ENCODE results near the gene GRM8.

Gene GRM8

GRCh38 chr7:127041689-127042452, 210.9 kb downstream of the GRM8 start:
- 100% methylated on average over 2 of the region's 7 CpGs for WGBS (ENCODE audit: insufficient coverage, insufficient read length)
- H3K4me3 ChIP-seq (ENCODE audit: low read length), result no peak overlapping the region
- no peaks in the 10 kb centered on the region for H3K9me3 ChIP-seq (ENCODE audit: control insufficient read depth, insufficient read depth, low read length)

DNA sequence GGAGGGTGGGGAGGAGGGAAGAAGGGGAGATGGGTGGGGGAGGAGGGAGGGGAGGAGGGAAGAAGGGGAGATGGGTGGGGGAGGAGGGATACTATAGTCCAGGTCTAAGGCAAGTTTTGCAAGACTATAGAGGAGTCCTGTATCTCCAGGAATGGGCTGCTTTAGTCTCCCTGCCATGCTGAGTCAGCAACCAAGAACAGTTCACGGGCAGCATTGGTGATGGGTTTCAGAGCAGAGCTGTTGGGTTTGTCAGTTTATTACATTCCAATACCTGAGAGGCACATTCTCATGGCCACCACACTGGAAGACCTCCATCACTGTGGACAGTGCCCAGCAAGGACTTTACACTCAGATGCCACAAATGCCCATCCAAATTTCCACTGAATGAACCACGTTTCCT, 212.7 kb downstream of the GRM8 start:
- Histone ChIP-seq H3K36me3 (ENCODE audit: control insufficient read depth, insufficient read depth, low read length) (no peaks in the 10 kb centered on the region), H3K4me3 (ENCODE audit: low read length) (no peak overlapping the region), H3K27ac (ENCODE audit: low read length) (no peak overlapping the region), H3K9me3 (ENCODE audit: control insufficient read depth, insufficient read depth, low read length) (no peaks in the 10 kb centered on the region), H3K4me1 (ENCODE audit: control insufficient read depth, insufficient read depth, low read length) (no peaks in the 10 kb centered on the region; the same call in 1 of the 2 replicates), H3K27me3 (ENCODE audit: control insufficient read depth, insufficient read depth, low read length) (no peaks in the 10 kb centered on the region)
- no peak for DNase-seq (ENCODE audit: low read depth, low spot score)
- WGBS (ENCODE audit: insufficient coverage, insufficient read length), result no CpG with 5 or more reads among the region's 2 CpGs

More at GRCh38 chr7:127041689-127042452, 210.9 kb downstream of the GRM8 start:
- no peak for DNase-seq (ENCODE audit: low read depth, low spot score)
- no peaks in the 10 kb centered on the region; the same call in 1 of the 2 replicates for H3K4me1 ChIP-seq (ENCODE audit: control insufficient read depth, insufficient read depth, low read length)
- no peaks in the 10 kb centered on the region for H3K36me3 ChIP-seq (ENCODE audit: control insufficient read depth, insufficient read depth, low read length)
- H3K27me3 ChIP-seq (ENCODE audit: control insufficient read depth, insufficient read depth, low read length), result no peaks in the 10 kb centered on the region
- no peak overlapping the region for H3K27ac ChIP-seq (ENCODE audit: low read length)

DNA sequence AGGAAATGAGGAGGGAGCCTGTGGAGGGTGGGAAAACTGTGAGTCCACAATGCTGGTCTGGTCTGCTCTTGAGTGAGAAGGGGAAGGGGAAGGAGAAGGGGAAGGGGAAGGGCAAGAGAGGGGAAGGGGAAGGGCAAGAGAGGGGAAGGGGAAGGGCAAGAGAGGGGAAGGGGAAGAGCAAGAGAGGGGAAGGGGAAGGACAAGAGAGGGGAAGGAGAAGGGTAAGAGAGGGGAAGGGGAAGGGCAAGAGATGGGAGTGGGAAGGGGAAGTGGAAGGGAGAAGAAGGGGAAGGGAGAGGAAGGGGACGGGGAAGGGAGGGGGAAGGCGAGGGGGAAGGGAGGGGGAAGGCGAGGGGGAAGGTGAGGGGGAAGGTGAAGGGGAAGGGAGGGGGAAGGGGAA, 213.2 kb downstream of the GRM8 start:
- no CpG with 5 or more reads among the region's 3 CpGs for WGBS (ENCODE audit: insufficient coverage, insufficient read length)

DNA sequence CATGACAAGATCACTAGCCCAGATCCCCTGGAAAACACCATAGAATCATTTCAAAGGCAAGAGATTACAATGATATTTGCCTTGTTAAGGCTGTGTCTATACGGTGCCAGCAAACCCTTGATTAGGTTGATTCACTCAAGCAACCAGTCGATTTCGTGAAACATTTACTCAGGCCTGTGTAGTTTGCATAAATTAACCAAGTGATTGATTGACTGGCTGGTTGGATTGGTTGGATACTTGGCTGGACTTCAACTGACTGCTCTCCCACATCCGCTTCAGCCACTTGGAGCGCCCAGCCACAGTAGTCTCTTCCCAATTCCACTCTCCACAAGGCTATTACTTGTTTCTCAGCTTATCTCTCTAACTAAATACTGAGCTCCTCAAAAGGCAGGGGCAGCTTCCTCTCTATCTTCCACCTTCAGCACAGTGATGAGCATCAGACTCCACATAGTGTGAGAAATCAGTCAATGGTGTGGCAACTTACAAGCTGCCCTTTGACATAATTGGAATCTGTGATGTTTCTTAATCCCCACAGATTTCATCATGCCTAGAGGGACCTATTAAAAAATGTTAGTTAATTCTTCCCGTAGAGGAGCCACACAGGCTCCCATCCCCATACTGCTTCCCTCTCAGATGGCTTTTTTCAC, 217.4 kb downstream of the GRM8 start:
- no CpG with 5 or more reads among the region's 6 CpGs for WGBS (ENCODE audit: insufficient coverage, insufficient read length)
- Histone ChIP-seq H3K27me3 (ENCODE audit: control insufficient read depth, insufficient read depth, low read length) (no peaks in the 10 kb centered on the region), H3K4me3 (ENCODE audit: low read length) (no peak overlapping the region), H3K9me3 (ENCODE audit: control insufficient read depth, insufficient read depth, low read length) (no peaks in the 10 kb centered on the region), H3K36me3 (ENCODE audit: control insufficient read depth, insufficient read depth, low read length) (no peaks in the 10 kb centered on the region), H3K4me1 (ENCODE audit: control insufficient read depth, insufficient read depth, low read length) (no peaks in the 10 kb centered on the region; the same call in 1 of the 2 replicates), H3K27ac (ENCODE audit: low read length) (no peak overlapping the region)
- DNase-seq (ENCODE audit: low read depth, low spot score), result no peak

More for the DNA sequence above, 213.2 kb downstream of the GRM8 start:
- no peaks in the 10 kb centered on the region; the same call in 1 of the 2 replicates for H3K4me1 ChIP-seq (ENCODE audit: control insufficient read depth, insufficient read depth, low read length)
- no peaks in the 10 kb centered on the region for H3K27me3 ChIP-seq (ENCODE audit: control insufficient read depth, insufficient read depth, low read length)
- no peak overlapping the region for H3K4me3 ChIP-seq (ENCODE audit: low read length)
- no peaks in the 10 kb centered on the region for H3K9me3 ChIP-seq (ENCODE audit: control insufficient read depth, insufficient read depth, low read length)
- no peaks in the 10 kb centered on the region for H3K36me3 ChIP-seq (ENCODE audit: control insufficient read depth, insufficient read depth, low read length)
- DNase-seq (ENCODE audit: low read depth, low spot score), result no peak
- H3K27ac ChIP-seq (ENCODE audit: low read length), result no peak overlapping the region

DNA sequence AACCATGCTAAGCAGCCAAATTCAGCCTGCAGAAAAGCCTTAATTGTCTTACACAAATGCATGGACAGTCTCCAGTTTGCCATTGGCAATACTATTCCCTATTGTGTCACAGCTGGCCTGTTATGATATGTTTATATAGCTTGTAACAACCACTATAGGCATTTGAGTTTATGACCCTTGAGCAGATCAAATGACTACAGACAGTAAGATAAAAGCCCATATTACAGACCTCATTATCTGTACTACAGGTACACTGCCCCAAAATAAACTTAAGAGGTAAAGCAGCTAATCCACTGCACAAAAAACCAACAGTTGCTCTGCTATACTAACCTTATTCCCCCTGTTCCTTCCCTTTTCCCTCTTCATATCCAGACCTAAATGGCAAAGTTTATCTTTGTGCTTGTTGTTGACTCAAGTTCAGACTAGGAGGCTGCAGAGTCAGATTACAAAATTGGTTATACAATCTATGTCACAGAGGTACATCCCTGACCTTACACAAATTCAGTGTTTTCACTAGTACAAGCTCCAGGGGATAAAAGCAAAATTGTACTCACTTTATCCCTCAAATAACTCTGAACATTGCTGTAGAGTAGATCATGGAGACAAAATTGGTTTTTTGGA, 218.4 kb downstream of the GRM8 start:
- Histone ChIP-seq H3K27ac (ENCODE audit: low read length) (no peak overlapping the region), H3K36me3 (ENCODE audit: control insufficient read depth, insufficient read depth, low read length) (no peaks in the 10 kb centered on the region), H3K27me3 (ENCODE audit: control insufficient read depth, insufficient read depth, low read length) (no peaks in the 10 kb centered on the region), H3K4me3 (ENCODE audit: low read length) (no peak overlapping the region), H3K4me1 (ENCODE audit: control insufficient read depth, insufficient read depth, low read length) (no peaks in the 10 kb centered on the region), H3K9me3 (ENCODE audit: control insufficient read depth, insufficient read depth, low read length) (no peaks in the 10 kb centered on the region)
- DNase-seq (ENCODE audit: low read depth, low spot score), result no peak

DNA sequence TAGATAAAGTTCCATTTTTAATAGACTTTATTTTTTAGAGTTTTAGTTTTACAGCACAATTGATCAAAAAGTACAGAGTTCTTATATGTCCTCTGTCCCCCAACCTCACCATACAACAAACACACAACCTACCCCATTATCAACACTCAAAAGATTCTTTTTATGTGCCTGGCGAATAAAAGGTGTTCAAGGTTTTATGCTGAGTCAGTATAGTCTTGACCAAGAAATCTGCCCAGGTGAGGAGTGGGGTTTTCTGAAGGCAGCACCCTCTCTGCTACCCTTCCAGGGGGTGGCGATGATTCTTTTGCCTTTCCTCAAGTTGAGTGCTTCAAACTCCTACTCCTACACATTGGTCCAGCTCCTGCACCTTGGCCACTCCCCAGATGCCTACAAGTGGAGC, 222.9 kb downstream of the GRM8 start:
- H3K4me3 ChIP-seq (ENCODE audit: low read length), result no peak overlapping the region
- H3K27ac ChIP-seq (ENCODE audit: low read length), result no peak overlapping the region
- H3K9me3 ChIP-seq (ENCODE audit: control insufficient read depth, insufficient read depth, low read length), result no peaks in the 10 kb centered on the region
- H3K4me1 ChIP-seq (ENCODE audit: control insufficient read depth, insufficient read depth, low read length), result no peaks in the 10 kb centered on the region
- no CpG with 5 or more reads among the region's 2 CpGs for WGBS (ENCODE audit: insufficient coverage, insufficient read length)
- no peaks in the 10 kb centered on the region for H3K36me3 ChIP-seq (ENCODE audit: control insufficient read depth, insufficient read depth, low read length)
- H3K27me3 ChIP-seq (ENCODE audit: control insufficient read depth, insufficient read depth, low read length), result no peaks in the 10 kb centered on the region
- no peak for DNase-seq (ENCODE audit: low read depth, low spot score)

- Histone ChIP-seq H3K27me3 (ENCODE audit: control insufficient read depth, insufficient read depth, low read length) (no peaks in the 10 kb centered on the region), H3K27ac (ENCODE audit: low read length) (no peak overlapping the region), H3K36me3 (ENCODE audit: control insufficient read depth, insufficient read depth, low read length) (no peaks in the 10 kb centered on the region), H3K4me1 (ENCODE audit: control insufficient read depth, insufficient read depth, low read length) (no peaks in the 10 kb centered on the region), H3K4me3 (ENCODE audit: low read length) (no peak overlapping the region), H3K9me3 (ENCODE audit: control insufficient read depth, insufficient read depth, low read length) (no peaks in the 10 kb centered on the region)
- no peak for DNase-seq (ENCODE audit: low read depth, low spot score)
- no CpG with 5 or more reads among the region's 1 CpG for WGBS (ENCODE audit: insufficient coverage, insufficient read length)
Observed at GRCh38 chr7:127021857-127022256, 230.9 kb downstream of the GRM8 start.

- no peaks in the 10 kb centered on the region for H3K4me1 ChIP-seq (ENCODE audit: control insufficient read depth, insufficient read depth, low read length)
- DNase-seq (ENCODE audit: low read depth, low spot score), result no peak
- no peaks in the 10 kb centered on the region for H3K36me3 ChIP-seq (ENCODE audit: control insufficient read depth, insufficient read depth, low read length)
- H3K27ac ChIP-seq (ENCODE audit: low read length), result no peak overlapping the region
- H3K27me3 ChIP-seq (ENCODE audit: control insufficient read depth, insufficient read depth, low read length), result no peaks in the 10 kb centered on the region
- no peak overlapping the region for H3K4me3 ChIP-seq (ENCODE audit: low read length)
- no peaks in the 10 kb centered on the region for H3K9me3 ChIP-seq (ENCODE audit: control insufficient read depth, insufficient read depth, low read length)
Observed at GRCh38 chr7:127021019-127021738, 231.6 kb downstream of the GRM8 start.

GRCh38 chr7:127018889-127019288, 233.9 kb downstream of the GRM8 start:
- WGBS (ENCODE audit: insufficient coverage, insufficient read length), result no CpG with 5 or more reads among the region's 2 CpGs
- H3K9me3 ChIP-seq (ENCODE audit: control insufficient read depth, insufficient read depth, low read length), result no peaks in the 10 kb centered on the region
- H3K27me3 ChIP-seq (ENCODE audit: control insufficient read depth, insufficient read depth, low read length), result no peaks in the 10 kb centered on the region
- no peaks in the 10 kb centered on the region for H3K36me3 ChIP-seq (ENCODE audit: control insufficient read depth, insufficient read depth, low read length)
- DNase-seq (ENCODE audit: low read depth, low spot score), result no peak
- no peak overlapping the region for H3K27ac ChIP-seq (ENCODE audit: low read length)
- no peak overlapping the region for H3K4me3 ChIP-seq (ENCODE audit: low read length)
- no peaks in the 10 kb centered on the region for H3K4me1 ChIP-seq (ENCODE audit: control insufficient read depth, insufficient read depth, low read length)

DNA sequence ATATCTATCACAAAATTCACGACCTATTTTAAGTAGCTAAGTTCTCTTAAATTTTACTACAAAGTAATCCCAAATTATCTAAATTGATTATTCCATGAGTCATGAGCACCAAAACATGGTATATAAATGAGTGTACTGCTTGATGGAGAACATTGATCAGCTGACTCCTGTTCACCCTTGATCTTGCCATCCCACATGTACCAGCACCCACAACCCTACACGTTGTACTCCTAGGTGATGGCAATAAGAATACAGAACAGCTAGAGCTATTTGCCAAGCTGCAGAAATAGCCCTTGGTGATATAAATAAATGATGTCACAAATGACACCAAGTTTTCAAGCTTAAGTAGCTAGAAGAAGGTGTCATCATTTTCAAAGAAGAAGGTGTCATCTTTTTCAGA, 235.5 kb downstream of the GRM8 start:
- no peak overlapping the region for H3K27ac ChIP-seq (ENCODE audit: low read length)
- H3K27me3 ChIP-seq (ENCODE audit: control insufficient read depth, insufficient read depth, low read length), result no peaks in the 10 kb centered on the region
- no peaks in the 10 kb centered on the region for H3K4me1 ChIP-seq (ENCODE audit: control insufficient read depth, insufficient read depth, low read length)
- no peaks in the 10 kb centered on the region for H3K9me3 ChIP-seq (ENCODE audit: control insufficient read depth, insufficient read depth, low read length)
- no peaks in the 10 kb centered on the region for H3K36me3 ChIP-seq (ENCODE audit: control insufficient read depth, insufficient read depth, low read length)
- 100% methylated on average over 1 of the region's 2 CpGs for WGBS (ENCODE audit: insufficient coverage, insufficient read length)
- DNase-seq (ENCODE audit: low read depth, low spot score), result no peak
- H3K4me3 ChIP-seq (ENCODE audit: low read length), result no peak overlapping the region

Measured in iPS DF 6.9 (cell line).